ENCODE measurements around the gene MYBPHL. TPM values are rescaled to one million over a fixed set of nuclear protein-coding genes. Genes with fewer than 3 reads are reported as not detected.

The MYBPHL gene
- total RNA-seq, 8 experiments from 2014 or later = 0.67 to 0.92 (median 0.81) TPM; not detected in 5

GRCh38 chr1:109256971-109257681, 49.7 kb downstream of the MYBPHL start:
- 77 to 93% (median 87%) methylated on average over 3 to 5 of the region's 5 CpGs; no CpG with 5 or more reads in 4 of the 10 experiments for WGBS, 10 experiments
- in situ Hi-C loops (cut with MboI; ENCODE audit: low pct_unique_long_range_greater_than_20kb in 2 of 9, low sequenced_read_pairs in 9 of 9, unreplicated experiment in 9 of 9) = loop anchor here in 2 of 9 experiments (25.0 kb wide), 1 partner anchor 130 kb away; the partner anchor contains the start of gene SORT1 (in 2 of the 2)
- Histone ChIP-seq H3K4me3 (peak overlapping the region in 2 of 5 donors; percentile 8 to 13), H3K27ac (peak overlapping the region; percentile 90 to 95), H3K4me1 (replicated peaks in 1 of 2) (peaks cover 80 to 81% of the 10 kb centered on the region in 2 donors)
- ATAC-seq (replicated peaks in 6 of 8) = peak in 1 of 8 experiments; percentile 13

- Histone ChIP-seq H3K4me3 (peak overlapping the region in 4 of 5 donors; percentile 27 to 39 (median 34)), H3K27ac (peak overlapping the region; percentile 93 to 95), H3K4me1 (replicated peaks in 1 of 2) (peaks cover 82 to 86% of the 10 kb centered on the region in 2 donors)
- in situ Hi-C loops (cut with MboI; ENCODE audit: low pct_unique_long_range_greater_than_20kb in 2 of 9, low sequenced_read_pairs in 9 of 9, unreplicated experiment in 9 of 9) = loop anchor here in 2 of 9 experiments (25.0 kb wide), 1 partner anchor 131 kb away; the partner anchor contains the start of gene SORT1 (in 2 of the 2)
- no peak for ATAC-seq (replicated peaks in 6 of 8)
- WGBS, 10 experiments = 62 to 85% (median 75%) methylated on average over 2 to 6 of the region's 7 CpGs; no CpG with 5 or more reads in 5 of the 10 experiments
These were observed 50.7 kb downstream of the MYBPHL start for GRCh38 chr1:109256085-109256484.

- Histone ChIP-seq H3K4me3 (peak overlapping the region; percentile 27 to 39 (median 34)), H3K4me1 (replicated peaks in 1 of 2) (peaks cover 82 to 87% of the 10 kb centered on the region in 2 donors), H3K27ac (peak overlapping the region; percentile 93 to 95)
- in situ Hi-C loops (cut with MboI; ENCODE audit: low pct_unique_long_range_greater_than_20kb in 2 of 9, low sequenced_read_pairs in 9 of 9, unreplicated experiment in 9 of 9) = loop anchor here in 2 of 9 experiments (25.0 kb wide), 1 partner anchor 132 kb away; the partner anchor contains the start of gene SORT1 (in 2 of the 2)
- WGBS, 10 experiments = no CpG with 5 or more reads among the region's 5 CpGs
- ATAC-seq (replicated peaks in 6 of 8) = no peak
These were observed 51.1 kb downstream of the MYBPHL start for GRCh38 chr1:109255678-109256077.

- in situ Hi-C loops (cut with MboI; ENCODE audit: low pct_unique_long_range_greater_than_20kb in 2 of 9, low sequenced_read_pairs in 9 of 9, unreplicated experiment in 9 of 9) = loop anchor here in 2 of 9 experiments (25.0 kb wide), 1 partner anchor 132 kb away; the partner anchor contains the start of gene SORT1 (in 2 of the 2)
- peak overlapping the region; percentile 27 to 39 (median 34) for H3K4me3 ChIP-seq
- peak overlapping the region; percentile 93 to 95 for H3K27ac ChIP-seq
- peaks cover 81 to 87% of the 10 kb centered on the region in 2 donors for H3K4me1 ChIP-seq (replicated peaks in 1 of 2)
- 0 to 83% (median 5%) methylated on average over 4 to 13 of the region's 15 CpGs; no CpG with 5 or more reads in 3 of the 10 experiments for WGBS, 10 experiments
- ATAC-seq (replicated peaks in 6 of 8) = peak in 5 of 8 experiments; percentile 20 to 32 (median 24)
These were observed 51.6 kb downstream of the MYBPHL start for GRCh38 chr1:109255097-109255651.

- Histone ChIP-seq H3K4me3 (peak overlapping the region; percentile 27 to 39 (median 34)), H3K27ac (peak overlapping the region; percentile 93 to 95), H3K4me1 (replicated peaks in 1 of 2) (peaks cover 77 to 84% of the 10 kb centered on the region in 2 donors)
- in situ Hi-C loops (cut with MboI; ENCODE audit: low pct_unique_long_range_greater_than_20kb in 2 of 9, low sequenced_read_pairs in 9 of 9, unreplicated experiment in 9 of 9) = loop anchor here in 2 of 9 experiments (25.0 kb wide), 1 partner anchor 133 kb away; the partner anchor contains the start of gene SORT1 (in 2 of the 2)
- 9 to 100% (median 15%) methylated on average over 1 to 6 of the region's 7 CpGs; no CpG with 5 or more reads in 6 of the 10 experiments for WGBS, 10 experiments
- ATAC-seq (replicated peaks in 6 of 8) = peak; percentile 3 to 39 (median 30)
These were observed 52.2 kb downstream of the MYBPHL start for GRCh38 chr1:109254621-109255096.

GRCh38 chr1:109253803-109254620, 52.8 kb downstream of the MYBPHL start:
- H3K4me1 ChIP-seq (replicated peaks in 1 of 2) = peaks cover 73 to 80% of the 10 kb centered on the region in 2 donors
- in situ Hi-C loops (cut with MboI; ENCODE audit: low pct_unique_long_range_greater_than_20kb in 2 of 9, low sequenced_read_pairs in 9 of 9, unreplicated experiment in 9 of 9) = loop anchor here in 2 of 9 experiments (25.0 kb wide), 1 partner anchor 133 kb away; the partner anchor contains the start of gene SORT1 (in 2 of the 2)
- WGBS, 10 experiments = 5 to 20% (median 16%) methylated on average over 1 to 9 of the region's 9 CpGs; no CpG with 5 or more reads in 7 of the 10 experiments
- H3K4me3 ChIP-seq = peak overlapping the region; percentile 27 to 39 (median 34)
- H3K27ac ChIP-seq = peak overlapping the region; percentile 93 to 95
- ATAC-seq (replicated peaks in 6 of 8) = peak in 7 of 8 experiments; percentile 5 to 19 (median 10)

- ATAC-seq (replicated peaks in 6 of 8) = peak in 6 of 8 experiments; percentile 5 to 48 (median 40)
- Histone ChIP-seq H3K4me1 (replicated peaks in 1 of 2) (peaks cover 71 to 80% of the 10 kb centered on the region in 2 donors), H3K27ac (peak overlapping the region; percentile 93 to 95), H3K4me3 (peak overlapping the region; percentile 27 to 39 (median 34))
- in situ Hi-C loops (cut with MboI; ENCODE audit: low pct_unique_long_range_greater_than_20kb in 2 of 9, low sequenced_read_pairs in 9 of 9, unreplicated experiment in 9 of 9) = loop anchor here in 2 of 9 experiments (25.0 kb wide), 1 partner anchor 134 kb away; the partner anchor contains the start of gene SORT1 (in 2 of the 2)
- 0 to 100% (median 90%) methylated on average over 3 to 11 of the region's 33 CpGs; no CpG with 5 or more reads in 3 of the 10 experiments for WGBS, 10 experiments
These were observed 53.7 kb downstream of the MYBPHL start for GRCh38 chr1:109252893-109253802.

GRCh38 chr1:109252167-109252892, 54.5 kb downstream of the MYBPHL start:
- no peak overlapping the region for H3K4me3 ChIP-seq
- ATAC-seq (replicated peaks in 6 of 8) = no peak
- WGBS, 10 experiments = 80 to 100% (median 96%) methylated on average over 2 to 24 of the region's 31 CpGs; no CpG with 5 or more reads in 2 of the 10 experiments
- in situ Hi-C loops (cut with MboI; ENCODE audit: low pct_unique_long_range_greater_than_20kb in 2 of 9, low sequenced_read_pairs in 9 of 9, unreplicated experiment in 9 of 9) = loop anchor here in 2 of 9 experiments (25.0 kb wide), 1 partner anchor 135 kb away; the partner anchor contains the start of gene SORT1 (in 2 of the 2)
- peaks cover 62 to 76% of the 10 kb centered on the region in 2 donors for H3K4me1 ChIP-seq (replicated peaks in 1 of 2)
- peak overlapping the region; percentile 93 to 95 for H3K27ac ChIP-seq

GRCh38 chr1:109251277-109252166, 55.3 kb downstream of the MYBPHL start:
- Histone ChIP-seq H3K4me3 (no peak overlapping the region), H3K27ac (no peak overlapping the region), H3K4me1 (replicated peaks in 1 of 2) (peaks cover 56 to 75% of the 10 kb centered on the region in 2 donors)
- 87 to 100% (median 95%) methylated on average over 2 to 27 of the region's 32 CpGs; no CpG with 5 or more reads in 3 of the 10 experiments for WGBS, 10 experiments
- in situ Hi-C loops (cut with MboI; ENCODE audit: low pct_unique_long_range_greater_than_20kb in 2 of 9, low sequenced_read_pairs in 9 of 9, unreplicated experiment in 9 of 9) = loop anchor here in 2 of 9 experiments (25.0 kb wide), 1 partner anchor 136 kb away; the partner anchor contains the start of gene SORT1 (in 2 of the 2)
- no peak for ATAC-seq (replicated peaks in 6 of 8)
